H54 (cell line): ENCODE results near the gene RCN1.

Source experiments
- DNase-seq: peaks from one replicate; pipeline ENCODE4 v3.0.0; 2011; ENCODE audit warnings: low spot score, mixed read lengths; ENCODE audit not compliant: insufficient read length
- FAIRE-seq: peaks from 3 replicates; lab custom pipeline; 2011; peaks lifted over from hg19 to GRCh38; lab: Jason Lieb, UNC
- POLR2A ChIP-seq: IDR thresholded peaks from 2 replicates; pipeline ENCODE4 v1.6.1; 2011; ENCODE audit warnings: low read depth, mild to moderate bottlenecking, low read length

The RCN1 gene

DNA sequence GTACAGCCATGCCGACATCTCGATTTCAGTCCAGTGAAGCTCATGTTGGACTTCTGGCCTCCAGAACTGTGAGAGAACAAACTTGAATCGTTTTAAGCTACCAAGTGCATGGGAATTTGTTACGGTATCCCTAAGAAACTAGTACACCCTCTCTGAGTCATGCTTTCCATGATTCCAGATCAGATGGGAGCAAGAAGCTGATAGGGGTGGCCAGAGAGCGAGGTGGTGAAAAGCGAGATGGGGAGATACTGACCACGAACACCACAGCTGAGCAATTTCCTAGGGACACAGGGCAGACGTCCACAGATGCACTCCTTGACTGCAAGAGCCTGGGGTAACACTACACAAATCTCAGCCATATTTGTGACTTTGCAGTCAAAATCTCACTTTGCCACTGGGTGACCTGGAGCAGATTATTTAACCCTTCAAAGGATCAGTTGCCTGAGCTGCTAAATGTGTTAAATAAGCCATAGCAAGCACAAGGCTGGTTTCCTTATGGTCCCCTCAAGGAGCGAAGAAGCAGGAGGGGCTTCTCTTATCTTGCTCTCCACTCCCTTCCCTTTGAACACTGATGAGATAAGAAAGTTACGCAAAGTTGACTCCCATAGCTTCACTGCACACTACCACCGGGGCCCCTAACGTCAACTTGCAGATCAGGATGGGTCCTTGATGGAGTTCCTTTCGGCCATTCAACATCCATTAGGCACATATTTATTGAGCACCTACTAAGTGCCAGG, 22.6 kb upstream of the RCN1 start:
- FAIRE-seq: no peak

DNA sequence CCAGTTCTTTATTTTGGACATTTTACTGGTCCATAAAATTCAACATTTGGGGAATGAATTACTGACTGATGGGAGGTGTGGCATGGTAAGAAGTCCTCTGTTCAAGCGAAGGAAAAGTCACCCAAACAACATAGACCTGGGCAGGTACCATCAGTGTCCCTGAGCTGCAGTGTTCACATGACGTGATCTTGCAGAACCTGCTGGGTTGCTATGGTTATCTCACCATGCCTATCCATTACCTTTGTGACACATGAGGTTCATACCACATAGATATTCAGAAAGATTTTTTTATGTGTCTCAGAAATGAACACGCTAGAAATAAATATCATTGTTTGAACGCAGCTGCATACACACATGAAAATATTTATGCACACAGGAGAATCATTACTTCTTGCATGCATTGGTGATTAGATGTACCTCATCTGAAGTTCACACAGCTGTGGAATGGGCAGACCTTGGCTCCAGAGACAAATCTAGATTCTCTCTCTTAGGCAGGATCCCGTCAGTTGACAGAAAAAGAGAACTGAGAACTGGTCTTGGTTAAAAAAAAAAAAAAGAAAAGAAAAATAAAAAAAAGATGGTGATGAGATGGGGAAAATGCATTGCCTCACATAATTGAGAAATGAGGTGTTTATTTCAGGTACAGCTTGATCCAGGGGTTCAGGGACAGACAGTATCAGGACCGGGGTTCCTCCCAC, 21.4 kb upstream of the RCN1 start:
- no peak for DNase-seq
- FAIRE-seq: no peak
- TF ChIP-seq POLR2A: no peak

More for the DNA sequence above, 22.6 kb upstream of the RCN1 start:
- TF ChIP-seq POLR2A: no peak
- no peak for DNase-seq

DNA sequence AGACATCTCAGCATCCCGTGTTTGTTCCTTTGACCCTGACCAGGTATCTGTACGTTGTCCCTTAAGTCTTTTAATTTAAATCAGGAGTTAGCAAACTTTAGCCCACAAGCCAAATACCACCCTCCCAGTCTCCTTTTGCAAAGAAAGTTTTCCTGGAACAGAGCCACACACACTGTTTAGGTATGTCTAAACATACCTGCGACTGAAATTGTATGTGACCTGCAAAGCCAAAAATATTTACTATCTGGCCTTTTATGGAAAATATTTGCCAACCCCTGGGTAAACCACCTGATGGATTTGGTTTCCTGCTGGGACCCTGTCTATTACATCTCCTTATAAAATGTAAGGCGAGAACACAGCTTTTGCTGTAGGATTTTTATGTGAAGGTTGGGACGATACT, 20.2 kb upstream of the RCN1 start:
- TF ChIP-seq POLR2A: no peak
- DNase-seq: no peak
- no peak for FAIRE-seq

DNA sequence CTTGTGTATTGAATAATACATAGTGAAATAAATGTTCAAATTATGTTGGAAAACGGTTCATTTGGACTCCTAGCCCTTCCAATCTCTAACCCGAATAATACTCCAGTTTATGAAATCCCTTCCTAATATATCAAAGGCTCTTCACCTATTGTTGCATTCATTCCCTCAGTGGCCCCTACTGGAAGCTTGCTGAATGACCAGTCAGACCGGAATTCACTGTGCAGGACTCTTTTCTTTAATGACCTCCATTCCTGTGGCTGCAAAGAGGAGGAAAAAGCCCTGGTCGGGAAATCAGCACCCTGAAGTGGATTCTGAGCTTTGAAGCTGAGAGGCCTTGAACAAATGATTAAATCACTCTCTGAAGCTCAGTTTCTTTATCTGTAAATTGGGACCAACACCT, 19.1 kb upstream of the RCN1 start:
- DNase-seq (peak; percentile 49), FAIRE-seq (no peak)
- TF ChIP-seq POLR2A: no peak

DNA sequence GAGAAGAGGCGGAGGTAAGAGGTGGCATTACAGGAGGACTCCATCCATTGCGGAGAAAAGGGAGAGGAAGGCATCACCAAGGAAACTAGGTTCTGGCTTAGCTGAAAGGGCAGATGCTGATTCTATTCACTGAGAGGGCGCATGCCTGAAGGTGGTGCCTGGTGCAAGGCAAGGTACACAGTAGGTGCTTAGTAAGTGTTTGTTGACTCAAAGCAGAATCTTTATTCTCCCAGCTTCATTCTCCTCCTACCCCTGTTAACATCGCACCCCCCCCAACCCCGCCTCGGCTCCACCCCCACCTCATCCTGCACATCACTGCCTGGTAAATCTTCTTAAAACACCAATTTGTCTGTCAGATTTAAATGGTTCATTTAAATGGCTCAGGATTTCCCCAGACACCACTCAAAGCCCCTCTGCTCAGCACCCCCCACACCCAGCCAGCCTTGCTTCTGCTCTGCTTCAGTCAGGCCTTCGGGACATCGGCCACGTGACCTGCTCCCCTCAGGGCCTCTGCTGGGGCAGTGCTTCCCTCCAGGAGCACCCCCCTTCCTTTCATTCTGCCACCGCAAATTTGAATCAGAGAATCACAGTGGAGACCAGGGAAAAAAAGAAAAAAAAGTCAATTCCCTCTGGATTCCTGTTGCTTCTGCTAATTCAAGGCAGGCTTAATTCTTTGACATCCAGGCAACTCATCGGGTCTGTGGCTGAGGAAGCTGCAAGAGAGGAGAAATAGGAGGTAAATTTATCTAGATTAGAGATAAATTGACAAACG, 17.8 kb upstream of the RCN1 start:
- FAIRE-seq (no peak), DNase-seq (no peak)
- no peak for TF ChIP-seq POLR2A

DNA sequence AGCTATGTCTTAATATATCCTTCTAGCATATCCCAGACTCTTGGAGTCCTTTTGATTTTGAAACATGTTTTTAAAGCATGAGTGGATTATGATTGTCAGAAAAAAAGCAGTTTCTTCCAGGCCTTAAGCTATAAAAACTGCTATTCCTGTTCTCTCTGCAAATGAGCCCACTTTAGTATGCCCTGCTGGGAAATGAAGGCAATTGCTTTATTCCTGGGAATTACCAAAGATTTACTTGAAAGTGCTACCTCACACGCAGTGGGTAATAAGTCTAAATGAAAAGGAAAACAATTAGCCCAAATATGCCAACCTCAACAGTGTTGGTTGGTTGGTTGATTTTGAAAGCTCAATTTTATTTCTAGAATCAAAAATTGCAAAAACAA, 17.2 kb upstream of the RCN1 start:
- no peak for TF ChIP-seq POLR2A
- DNase-seq (no peak), FAIRE-seq (no peak)

DNA sequence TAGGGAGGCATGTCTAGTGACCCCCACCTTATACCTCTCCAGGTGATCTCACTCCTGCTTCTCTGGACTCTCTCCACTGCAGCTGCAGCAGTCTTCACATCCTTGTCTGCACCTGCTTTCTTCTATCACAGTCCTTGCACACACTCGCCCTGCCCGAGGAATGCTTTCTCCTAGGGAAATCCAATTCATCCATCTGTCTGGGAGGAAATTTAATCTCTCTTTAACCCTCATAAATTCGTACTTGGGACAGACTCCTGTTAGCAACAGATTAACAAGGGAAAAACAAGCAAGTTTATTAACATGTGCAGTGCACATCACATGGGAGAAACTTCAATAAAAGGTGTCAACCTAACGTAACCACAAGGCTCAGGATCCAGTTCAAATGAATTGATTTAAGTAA, 11.3 kb upstream of the RCN1 start:
- TF ChIP-seq POLR2A: no peak
- no peak for FAIRE-seq

DNA sequence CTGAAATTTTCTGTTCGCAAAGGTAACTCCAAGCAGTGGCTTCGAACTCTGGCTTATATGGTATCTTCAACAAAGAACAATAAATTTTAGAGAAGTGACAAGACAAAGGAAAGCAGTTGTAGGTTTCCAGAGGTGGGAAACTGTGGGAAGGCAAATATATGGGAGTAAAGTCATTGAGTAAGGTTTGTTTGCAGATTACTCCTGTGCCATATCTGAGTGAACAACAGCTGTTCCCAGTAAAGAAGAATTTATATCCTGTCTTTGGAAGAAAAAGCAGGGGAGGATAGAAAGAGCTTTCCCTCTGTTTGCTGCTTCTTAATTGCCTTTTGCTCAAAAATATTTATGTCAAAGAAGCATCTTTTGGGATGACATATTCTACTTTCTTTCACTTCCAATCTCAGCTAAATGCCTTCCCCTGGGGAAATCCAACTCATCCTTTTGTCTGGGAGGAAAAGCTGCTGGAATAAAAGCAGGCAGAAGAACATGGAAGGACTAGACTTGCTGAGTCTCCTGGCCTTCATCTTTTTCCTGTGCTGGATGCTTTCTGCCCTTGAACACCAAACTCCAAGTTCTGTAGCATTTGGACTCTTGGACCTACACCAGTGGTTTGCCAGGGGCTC, 10.4 kb upstream of the RCN1 start:
- TF ChIP-seq POLR2A: no peak
- FAIRE-seq: no peak
- no peak for DNase-seq

More for the DNA sequence above, 11.3 kb upstream of the RCN1 start:
- DNase-seq: no peak

DNA sequence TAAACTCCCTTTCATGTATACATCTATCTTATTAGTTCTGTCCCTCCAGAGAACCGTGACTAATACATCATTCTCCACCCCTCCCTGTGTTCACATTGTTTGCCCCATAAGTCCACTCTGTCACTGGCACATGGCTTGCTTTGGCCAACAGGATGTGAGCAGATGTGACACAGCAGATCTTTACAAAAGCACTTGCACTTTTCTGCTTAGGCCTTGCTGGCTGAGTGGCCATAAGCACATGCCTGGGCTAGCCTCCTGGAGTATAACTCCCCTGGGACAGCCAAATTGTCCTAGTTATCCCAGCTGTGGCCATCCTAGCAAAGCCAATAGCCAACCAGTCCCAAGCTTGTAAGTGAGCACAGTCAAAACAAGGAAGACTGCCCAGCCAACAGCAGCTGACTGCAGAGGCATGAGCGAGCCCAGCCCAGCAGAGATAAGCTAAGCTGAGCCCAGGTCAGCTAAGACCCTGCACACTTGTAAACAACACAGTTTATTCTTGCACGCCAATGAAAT, 9.7 kb upstream of the RCN1 start:
- FAIRE-seq (no peak), DNase-seq (no peak)
- TF ChIP-seq POLR2A: no peak

DNA sequence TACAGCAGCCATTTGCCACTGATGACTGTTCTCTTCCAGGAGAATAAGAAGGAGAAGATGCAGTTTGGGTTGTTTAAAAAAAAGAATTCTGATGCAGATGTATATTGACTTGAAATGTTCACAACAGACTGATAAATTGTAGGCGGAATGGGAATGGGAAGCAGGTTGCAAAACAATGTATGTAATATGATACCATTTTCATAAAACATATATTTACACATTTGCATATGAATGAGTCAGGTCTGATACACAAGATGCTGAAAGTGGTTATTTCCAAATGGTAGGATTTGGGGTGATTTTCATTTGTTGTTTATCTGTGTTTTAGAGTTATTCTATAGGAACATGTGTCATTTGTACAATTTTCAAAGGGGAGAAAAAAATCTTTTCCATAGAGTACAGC, 9.0 kb upstream of the RCN1 start:
- DNase-seq (no peak), FAIRE-seq (no peak)
- no peak for TF ChIP-seq POLR2A

DNA sequence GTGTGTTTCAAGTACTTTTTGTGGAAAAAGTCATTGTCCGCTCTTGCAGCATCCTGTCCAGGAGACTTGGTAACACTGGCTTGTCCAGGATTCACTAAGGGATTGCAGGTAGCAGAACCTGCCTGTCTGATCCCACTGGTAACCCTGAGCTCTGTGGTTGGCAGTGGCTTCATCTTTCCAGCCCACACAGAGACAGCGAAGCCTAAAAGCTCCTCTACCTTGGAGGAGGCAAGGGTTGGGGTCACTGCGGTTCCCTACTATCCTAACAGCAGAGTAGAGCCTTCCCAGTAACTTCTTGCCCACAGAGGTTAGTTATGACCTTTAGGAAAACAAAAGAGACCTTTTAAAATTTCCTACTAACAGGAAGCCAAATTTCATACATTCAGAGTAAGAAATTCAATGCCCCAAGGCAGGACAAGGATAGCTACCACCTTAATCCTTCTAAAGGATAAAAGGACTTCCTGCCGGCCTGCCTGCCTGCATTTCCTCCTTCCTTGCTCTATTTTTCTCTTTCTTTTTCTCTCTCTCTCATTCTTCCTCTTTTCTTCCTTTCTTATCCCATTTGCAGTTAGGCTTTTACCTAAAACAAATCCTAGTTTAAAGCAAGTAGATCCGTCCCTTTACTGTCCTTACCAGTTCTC, 8.4 kb upstream of the RCN1 start:
- FAIRE-seq (no peak), DNase-seq (no peak)
- TF ChIP-seq POLR2A: no peak

DNA sequence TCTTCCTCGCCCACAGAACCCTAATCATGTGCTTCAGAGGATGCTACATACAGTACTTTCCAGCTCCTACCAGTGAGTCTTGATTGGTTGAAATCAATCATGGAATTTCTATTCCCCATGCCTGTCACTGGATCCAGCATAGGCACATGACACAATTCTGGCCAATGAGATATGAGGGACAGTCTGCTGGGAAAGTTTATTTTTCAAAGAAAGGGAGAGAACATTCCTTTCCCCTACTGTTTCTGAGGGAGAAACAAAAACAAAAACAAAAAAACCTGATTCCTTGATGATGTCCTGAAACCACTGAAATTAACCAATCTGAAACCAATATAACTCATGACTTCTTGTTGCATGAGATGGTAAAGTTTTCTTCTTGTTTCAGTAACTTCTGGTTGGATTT, 3.3 kb upstream of the RCN1 start:
- no peak for TF ChIP-seq POLR2A
- DNase-seq: peak; percentile 22
- no peak for FAIRE-seq
